ENCODE results near the gene MIEF1.

GRCh38 chr22:39468487-39469325, 33.4 kb upstream of the MIEF1 start:
- TF ChIP-seq FOXA1 (IDR thresholded peaks at IDR 0.05) (no peak), L3MBTL2 (conservative IDR thresholded peaks at IDR 0.05) (no peak), CTBP1 (IDR thresholded peaks at IDR 0.05; ENCODE audit: borderline replicate concordance) (no peak), HDGF (IDR thresholded peaks at IDR 0.05; ENCODE audit: borderline replicate concordance) (no peak), SUZ12 (IDR thresholded peaks at IDR 0.05) (no peak), FOXK2 (IDR thresholded peaks at IDR 0.05) (no peak), BHLHE40 (IDR thresholded peaks at IDR 0.05; ENCODE audit: borderline replicate concordance) (no peak), TARDBP (IDR thresholded peaks at IDR 0.05) (no peak), ELF4 (IDR thresholded peaks at IDR 0.05) (no peak), LEF1 (IDR thresholded peaks at IDR 0.05; ENCODE audit: borderline replicate concordance) (no peak), NFRKB (IDR thresholded peaks at IDR 0.05) (no peak)
